ENCODE data around the gene TAF1L.

GRCh38 chr9:32618261-32618660 is 17.2 kb downstream of the TAF1L start:
- TF ChIP-seq GATA2 (IDR thresholded peaks at IDR 0.05; ENCODE audit: low read depth, low read length): no peak
- TF ChIP-seq GATA3 (IDR thresholded peaks at IDR 0.05; ENCODE audit: low read depth, low read length): no peak

Measured in SH-SY5Y (cell line).